HG02610 (cell line): ENCODE results near the gene EML4.

ENCODE experiments used
- ATAC-seq: cut with Tn5 transposase; IDR thresholded peaks from one replicate; pipeline ENCODE4 v1.9.1; 2021; ENCODE audit warnings: mild to moderate bottlenecking, moderate library complexity; ENCODE audit not compliant: unreplicated experiment

The EML4 gene

GRCh38 chr2:42192652-42193566, 23.8 kb downstream of the EML4 start:
- no peak for ATAC-seq

- ATAC-seq = no peak
These were observed 24.6 kb downstream of the EML4 start for GRCh38 chr2:42193722-42194187.

GRCh38 chr2:42194428-42194827, 25.3 kb downstream of the EML4 start:
- ATAC-seq = no peak

- ATAC-seq = no peak
These were observed 26.4 kb downstream of the EML4 start for GRCh38 chr2:42195559-42195958.

DNA sequence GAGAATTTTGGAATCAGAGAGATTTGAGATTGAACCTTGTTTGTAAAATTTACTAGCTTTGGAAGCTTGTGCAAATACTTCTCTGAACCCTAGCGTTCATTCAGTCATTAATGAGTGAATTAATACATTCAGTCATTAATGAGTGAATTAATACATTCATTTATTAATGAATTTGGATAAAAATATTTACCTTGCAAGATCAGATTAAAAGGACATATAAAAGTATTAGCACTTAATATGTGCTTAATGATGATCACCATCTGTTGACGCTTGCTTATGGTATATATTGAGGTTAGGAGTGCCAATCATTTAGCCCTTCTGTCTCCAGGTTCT, 26.9 kb downstream of the EML4 start:
- ATAC-seq = no peak

GRCh38 chr2:42196403-42197267, 27.5 kb downstream of the EML4 start:
- peak; percentile 60 for ATAC-seq

DNA sequence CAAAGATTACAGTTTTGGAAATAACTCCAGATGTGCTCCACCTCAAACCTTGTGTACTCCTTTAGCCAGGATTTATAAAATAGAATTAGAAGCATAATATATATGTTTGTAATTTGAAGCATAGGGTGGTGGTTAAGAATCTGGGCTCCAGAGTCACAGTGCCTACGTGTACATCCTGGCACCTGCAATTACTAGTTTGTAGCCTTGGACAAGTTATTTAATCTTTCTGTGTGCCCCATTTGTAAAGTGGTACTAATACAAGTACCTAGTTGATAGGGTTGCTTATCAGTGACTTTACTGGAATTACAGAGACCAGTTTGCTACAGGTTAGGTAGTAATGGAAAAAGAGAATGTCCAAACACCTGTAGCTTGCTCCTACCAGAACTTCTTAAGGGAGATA, 28.6 kb downstream of the EML4 start:
- ATAC-seq = no peak

DNA sequence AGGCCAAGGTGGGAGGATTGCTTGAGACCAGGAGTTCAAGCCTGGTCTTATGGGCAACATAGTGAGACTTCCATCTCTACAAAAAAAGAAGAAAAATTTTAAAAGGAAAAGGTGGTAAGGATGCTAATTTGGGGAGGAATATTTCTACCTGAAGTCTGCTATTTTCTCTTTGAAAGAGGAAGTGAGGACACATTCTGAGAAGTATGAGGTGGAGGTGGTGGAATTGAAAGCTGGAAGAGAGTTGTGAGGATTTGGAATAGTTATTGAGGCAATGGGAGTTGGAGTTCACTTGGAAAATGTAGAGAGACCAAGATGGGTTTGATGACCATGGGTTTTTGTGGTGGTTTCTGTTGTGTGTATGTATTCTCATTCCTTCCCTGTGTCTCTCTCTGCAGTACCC, 29.3 kb downstream of the EML4 start:
- no peak for ATAC-seq

DNA sequence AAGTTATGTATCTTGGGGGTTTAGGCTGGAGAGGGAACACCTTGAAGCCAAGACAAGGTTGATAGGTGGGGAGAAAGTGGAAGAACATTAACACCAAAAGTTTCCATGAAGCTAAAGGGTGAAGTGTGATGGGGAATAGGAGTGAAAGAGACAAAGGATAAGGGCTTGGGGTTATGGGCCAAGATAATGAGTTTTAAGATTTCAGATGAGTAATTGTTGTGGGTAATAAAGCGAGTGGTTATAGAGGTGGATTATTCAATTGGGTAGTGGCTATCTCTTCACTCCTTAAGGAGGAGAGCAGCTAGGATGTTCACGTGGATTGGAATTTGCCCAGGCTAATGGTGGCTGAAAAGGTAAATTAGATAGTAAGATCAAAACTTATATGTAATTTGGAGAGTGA, 29.8 kb downstream of the EML4 start:
- no peak for ATAC-seq

GRCh38 chr2:42199626-42200025, 30.5 kb downstream of the EML4 start:
- no peak for ATAC-seq

DNA sequence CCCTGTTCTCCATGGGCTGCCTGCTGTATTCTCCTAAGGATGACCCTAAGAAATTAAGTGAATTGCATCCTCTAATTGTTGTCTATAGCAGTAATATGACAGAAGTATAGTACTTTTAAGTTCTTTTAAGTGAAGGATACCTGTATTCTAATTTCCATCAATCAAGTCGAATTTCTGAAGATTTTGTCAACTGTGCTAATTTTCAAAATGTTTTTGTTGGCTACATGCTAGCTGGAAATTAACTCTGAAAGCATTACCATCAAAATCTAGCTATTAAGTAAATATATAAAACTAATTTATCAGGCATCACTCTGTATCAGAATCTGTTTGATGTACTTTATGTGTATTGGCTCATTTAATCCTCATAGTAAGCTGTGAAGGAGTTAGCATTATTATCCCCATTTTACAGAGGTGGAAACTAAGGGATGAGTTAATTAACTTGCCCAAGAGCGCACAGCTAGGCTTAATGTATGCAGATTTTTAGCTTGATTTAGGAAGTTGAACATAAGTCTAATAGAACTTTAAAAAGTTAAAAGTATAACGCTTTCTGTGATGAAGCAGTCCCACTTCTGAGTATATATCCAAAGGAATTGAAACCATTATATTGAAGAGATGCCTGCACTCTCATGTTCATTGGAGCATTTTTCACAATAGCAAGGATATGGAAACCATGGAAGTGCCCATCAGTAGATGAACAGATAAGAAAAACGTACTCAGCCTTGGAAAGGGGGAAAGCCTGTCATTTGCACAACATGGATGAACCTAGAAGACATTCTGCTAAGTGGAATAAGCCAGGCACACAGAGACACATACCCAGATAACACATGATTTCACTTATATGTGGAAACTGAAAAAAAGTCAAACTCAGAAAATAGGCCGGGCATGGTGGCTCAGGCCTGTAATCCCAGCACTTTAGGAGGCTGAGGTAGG, 32.0 kb downstream of the EML4 start:
- ATAC-seq = no peak

- ATAC-seq = no peak
These were observed 33.5 kb downstream of the EML4 start for GRCh38 chr2:42202634-42203008.

DNA sequence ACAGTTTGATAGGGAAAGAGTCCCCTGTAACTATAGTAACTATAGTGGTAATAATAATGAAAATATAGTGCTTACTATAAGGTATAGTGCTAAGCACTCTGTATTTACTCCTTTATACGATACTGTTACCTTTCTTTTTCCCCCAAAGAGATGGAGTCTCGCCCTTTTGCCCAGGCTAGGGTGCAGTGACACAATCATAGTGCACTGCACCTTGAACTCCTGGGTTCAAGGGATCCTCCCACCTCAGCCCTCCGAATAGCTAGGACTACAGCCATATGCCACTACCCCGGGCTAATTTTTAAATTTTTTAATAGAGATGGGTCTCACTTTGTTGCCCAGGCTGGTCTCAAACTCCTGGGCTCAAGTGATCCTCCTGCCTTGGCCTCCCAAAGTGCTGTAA, 34.6 kb downstream of the EML4 start:
- no peak for ATAC-seq

DNA sequence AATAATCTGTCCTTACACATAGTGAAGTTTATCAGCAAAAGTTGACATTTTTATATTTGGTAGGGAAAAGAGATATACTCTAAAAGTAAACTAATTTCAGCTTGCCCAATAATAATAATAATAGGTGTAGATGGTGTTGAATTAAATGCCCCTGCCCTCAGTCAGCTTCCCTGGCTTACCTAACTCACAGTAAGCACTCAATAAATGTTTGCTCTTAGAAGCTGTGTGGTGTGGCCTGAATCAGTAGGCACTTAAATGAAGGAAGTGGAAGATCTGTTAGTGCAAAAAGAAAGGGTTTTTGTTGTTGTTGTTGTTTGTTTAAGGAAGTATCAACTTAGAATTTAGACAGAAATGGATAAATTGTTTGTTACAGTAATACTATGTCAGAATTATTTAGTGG, 36.2 kb downstream of the EML4 start:
- ATAC-seq = no peak

- ATAC-seq = no peak
These were observed 38.7 kb downstream of the EML4 start for GRCh38 chr2:42207826-42208225.

DNA sequence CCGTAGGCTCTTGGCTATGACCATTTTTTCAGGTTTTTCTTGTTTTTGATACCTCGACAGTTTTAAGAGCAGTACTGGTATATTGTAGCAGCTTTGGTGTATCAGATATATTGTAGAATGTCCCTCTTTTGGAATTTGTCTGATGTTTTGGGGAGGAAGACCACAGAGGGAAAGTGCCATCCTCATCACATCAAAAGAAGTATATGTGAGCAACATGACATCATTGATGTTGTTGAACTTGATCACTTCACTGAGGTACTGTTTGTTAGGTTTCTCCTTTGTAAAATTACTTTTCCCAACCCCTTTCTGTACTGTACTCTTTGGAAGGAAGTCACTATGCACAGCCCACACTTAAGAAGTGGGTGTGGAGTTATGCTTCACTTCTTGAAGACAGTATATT, 41.0 kb downstream of the EML4 start:
- no peak for ATAC-seq

DNA sequence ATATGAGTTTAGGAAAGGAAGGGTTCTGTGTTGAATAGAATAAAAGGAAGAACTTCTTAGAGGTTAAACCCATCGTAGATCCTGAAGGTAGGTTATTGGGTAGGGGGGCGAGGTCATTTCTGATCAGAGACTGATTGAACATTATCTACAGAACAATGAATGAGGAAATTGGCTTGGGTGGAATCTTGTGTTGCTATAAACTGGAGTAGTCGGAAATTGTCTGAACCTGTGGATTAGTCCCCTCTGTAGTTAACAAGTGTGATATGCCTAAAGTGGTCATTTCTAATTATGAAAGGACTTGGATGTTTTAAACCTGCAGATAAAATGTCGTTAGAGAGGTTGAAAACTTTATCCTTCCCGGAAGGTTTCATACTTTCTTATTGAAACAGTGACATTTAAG, 42.1 kb downstream of the EML4 start:
- ATAC-seq = no peak

DNA sequence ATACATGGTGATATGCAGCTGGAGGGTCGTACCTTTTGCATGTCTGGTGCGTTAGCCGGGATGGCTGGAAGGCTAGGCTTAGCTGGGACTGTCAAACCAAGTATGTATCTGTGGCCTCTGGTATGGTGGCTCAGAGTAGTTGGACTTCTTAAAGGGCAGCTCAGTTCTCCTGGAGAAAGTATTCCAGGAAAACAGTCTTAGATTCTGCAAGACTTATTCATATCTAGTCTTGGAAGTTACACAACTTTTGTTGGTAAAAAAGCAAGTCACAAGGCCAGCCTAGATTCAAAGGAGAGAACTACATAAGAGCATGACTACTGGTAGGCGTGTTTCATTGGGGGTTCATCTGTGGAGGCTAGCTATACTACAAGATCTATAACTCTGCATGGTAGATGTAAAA, 45.5 kb downstream of the EML4 start:
- no peak for ATAC-seq

- no peak for ATAC-seq
These were observed 47.5 kb downstream of the EML4 start for GRCh38 chr2:42216694-42217093.

- no peak for ATAC-seq
These were observed 48.2 kb downstream of the EML4 start for GRCh38 chr2:42217307-42217706.

DNA sequence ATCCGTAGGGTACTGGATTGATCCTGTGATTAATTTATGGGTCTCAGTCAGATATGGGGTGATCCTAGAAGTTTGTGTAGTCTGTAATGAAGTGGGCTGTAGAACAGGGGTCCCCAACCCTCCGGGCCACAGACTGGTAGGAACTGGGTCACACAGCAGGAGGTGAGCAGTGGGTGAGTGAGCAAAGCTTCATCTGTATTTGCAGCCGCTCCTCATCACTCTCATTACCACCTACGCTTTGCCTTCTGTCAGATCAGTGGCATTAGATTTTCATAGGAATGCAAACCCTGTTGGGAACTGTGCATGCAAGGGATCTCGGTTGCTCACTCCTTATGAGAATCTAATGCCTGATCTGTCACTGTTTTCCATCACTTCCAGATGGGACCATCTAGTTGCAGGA, 48.8 kb downstream of the EML4 start:
- ATAC-seq = no peak
